ENCODE results near the gene CCDC80.

DNA sequence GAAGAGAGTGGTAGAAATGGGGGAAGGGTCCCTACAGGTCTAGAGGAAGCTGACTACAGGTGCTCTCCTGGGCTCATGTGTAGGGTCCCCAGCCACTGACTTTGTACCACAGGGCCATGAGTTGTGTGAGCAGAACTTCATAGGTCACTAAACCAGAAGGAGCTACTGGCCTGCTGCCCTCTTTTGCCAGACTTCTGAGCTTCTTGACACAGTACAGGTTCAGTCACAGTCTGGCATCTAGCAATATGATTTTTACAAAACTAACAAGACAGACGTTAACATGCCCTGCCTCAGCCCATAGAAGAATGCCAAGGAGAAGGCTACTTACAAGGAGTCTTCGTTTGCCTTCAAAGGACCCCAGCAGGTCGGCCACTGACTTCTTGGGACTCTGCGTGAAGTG lies 3.2 kb downstream of the CCDC80 start:
- TF ChIP-seq EZH2 (IDR thresholded peaks at IDR 0.05), result no peak
- TF ChIP-seq POLR2AphosphoS5 (IDR thresholded peaks at IDR 0.05; ENCODE audit: borderline replicate concordance, low read depth, low read length), result no peak
